Activated T-cell treated with anti-CD3 and anti-CD28 coated beads, Interleukin-2, amount 50 U/mL, for 24 hours (primary cell): ENCODE results near the gene PM20D2.

Experiments
- DNase-seq: peaks from one replicate; pipeline ENCODE4 v3.0.0-alpha.2; 2020
- H3K27ac Mint-ChIP-seq: 2 replicates; pipeline ENCODE4 v1.8.0; 2020; ENCODE audit warnings: mild to moderate bottlenecking, mixed read lengths
- H3K27me3 Mint-ChIP-seq: 2 replicates; pipeline ENCODE4 v1.8.0; 2020; ENCODE audit warnings: mixed read lengths
- H3K36me3 Mint-ChIP-seq: 2 replicates; pipeline ENCODE4 v1.8.0; 2020; ENCODE audit warnings: low read depth, mixed read lengths
- H3K4me1 Mint-ChIP-seq: 2 replicates; pipeline ENCODE4 v1.8.0; 2020; ENCODE audit warnings: low read depth, mixed read lengths
- H3K4me3 Mint-ChIP-seq: 2 replicates; pipeline ENCODE4 v1.8.0; 2020; ENCODE audit warnings: mild to moderate bottlenecking, moderate library complexity, mixed read lengths
- H3K9me3 Mint-ChIP-seq: 2 replicates; pipeline ENCODE4 v1.8.0; 2020; ENCODE audit warnings: mixed read lengths

Gene PM20D2

DNA sequence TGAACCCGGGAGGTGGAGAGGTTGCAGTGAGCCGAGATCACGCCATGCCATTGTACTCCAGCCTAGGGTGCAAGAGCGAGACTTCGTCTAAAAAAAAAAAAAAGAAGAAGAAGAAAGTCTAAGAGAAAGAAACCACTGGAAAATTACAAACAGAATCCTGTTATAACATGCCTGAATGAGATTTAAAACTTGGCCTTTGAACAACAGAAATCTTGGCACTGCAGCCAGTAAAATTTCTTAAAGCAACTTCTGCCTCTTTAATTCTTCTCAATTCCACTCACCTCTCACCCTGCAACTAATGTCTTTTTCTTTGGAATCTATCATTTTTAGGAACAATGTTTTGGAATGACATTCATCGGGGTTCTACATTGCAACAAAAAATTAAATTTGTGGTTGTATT, 26.3 kb downstream of the PM20D2 start:
- Mint-ChIP-seq H3K4me1 (no peaks in the 10 kb centered on the region), H3K4me3 (no peak overlapping the region), H3K27ac (no peak overlapping the region), H3K9me3 (no peaks in the 10 kb centered on the region), H3K27me3 (no peaks in the 10 kb centered on the region), H3K36me3 (no peaks in the 10 kb centered on the region)
- DNase-seq: no peak

DNA sequence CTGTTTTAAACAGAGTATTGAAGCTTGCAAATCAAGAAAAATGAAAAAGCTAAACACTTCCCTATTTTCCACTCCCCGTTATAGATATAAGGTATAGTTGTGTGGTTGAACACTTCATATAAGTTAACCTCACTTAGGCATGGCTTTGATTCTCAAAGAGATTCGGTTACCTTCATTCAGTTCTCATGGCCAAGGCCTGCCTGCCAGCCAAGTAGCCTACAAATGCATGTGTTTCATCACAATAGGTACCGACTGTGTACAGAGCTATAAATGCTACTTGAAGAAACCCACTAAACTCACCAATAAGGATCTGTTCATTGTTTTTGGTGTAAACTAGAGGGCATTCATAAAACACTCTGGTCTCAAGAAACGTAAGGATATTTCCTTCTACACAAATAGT, 27.8 kb downstream of the PM20D2 start:
- DNase-seq: no peak
- Mint-ChIP-seq H3K4me1 (no peaks in the 10 kb centered on the region), H3K9me3 (no peaks in the 10 kb centered on the region), H3K27me3 (no peaks in the 10 kb centered on the region), H3K36me3 (no peaks in the 10 kb centered on the region), H3K27ac (no peak overlapping the region), H3K4me3 (no peak overlapping the region)

DNA sequence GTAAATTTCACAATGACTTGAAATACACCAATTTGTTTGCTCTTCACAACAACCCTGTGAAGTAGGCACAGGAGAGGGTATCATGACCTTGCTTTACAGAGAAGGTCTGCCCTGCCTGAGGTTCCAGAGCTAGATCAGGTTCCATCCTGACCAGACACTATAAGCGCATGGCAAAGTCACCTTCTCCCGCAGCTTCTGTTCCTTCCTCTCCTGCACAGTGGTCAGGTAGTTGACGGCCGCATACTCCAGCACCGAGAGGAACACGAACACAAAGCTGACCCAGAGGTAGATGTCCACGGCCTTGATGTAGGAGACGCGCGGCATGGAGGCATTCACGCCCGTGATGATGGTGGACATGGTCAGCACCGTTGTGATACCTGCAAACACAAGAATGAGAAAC, 34.3 kb downstream of the PM20D2 start:
- no peak overlapping the region for H3K27ac Mint-ChIP-seq
- DNase-seq: no peak
- H3K36me3 Mint-ChIP-seq: no peaks in the 10 kb centered on the region
- H3K9me3 Mint-ChIP-seq: no peaks in the 10 kb centered on the region
- no peak overlapping the region for H3K4me3 Mint-ChIP-seq
- H3K4me1 Mint-ChIP-seq: no peaks in the 10 kb centered on the region
- H3K27me3 Mint-ChIP-seq: peaks cover 7% of the 10 kb centered on the region

DNA sequence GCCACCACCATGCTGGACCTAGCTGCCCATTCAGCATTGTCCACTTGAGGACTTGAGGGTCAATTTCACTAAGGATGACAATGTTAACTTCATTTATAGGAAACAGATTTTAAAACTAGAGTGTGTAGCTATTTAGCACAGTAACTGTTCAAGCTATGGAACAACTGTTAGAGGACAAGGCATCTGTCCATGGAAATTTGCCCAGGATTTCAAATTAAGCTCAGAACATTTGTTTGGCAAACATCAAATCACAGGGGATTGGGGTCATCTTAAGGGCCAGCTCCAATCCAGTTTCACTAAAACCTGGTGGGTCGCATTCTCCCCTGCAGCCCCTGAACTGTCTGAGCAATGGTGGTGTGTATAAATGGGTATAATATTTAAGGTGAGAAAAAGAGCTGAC, 35.1 kb downstream of the PM20D2 start:
- Mint-ChIP-seq H3K27me3 (peaks cover 7% of the 10 kb centered on the region), H3K4me1 (no peaks in the 10 kb centered on the region), H3K9me3 (no peaks in the 10 kb centered on the region), H3K27ac (no peak overlapping the region), H3K36me3 (no peaks in the 10 kb centered on the region), H3K4me3 (no peak overlapping the region)
- DNase-seq: no peak

DNA sequence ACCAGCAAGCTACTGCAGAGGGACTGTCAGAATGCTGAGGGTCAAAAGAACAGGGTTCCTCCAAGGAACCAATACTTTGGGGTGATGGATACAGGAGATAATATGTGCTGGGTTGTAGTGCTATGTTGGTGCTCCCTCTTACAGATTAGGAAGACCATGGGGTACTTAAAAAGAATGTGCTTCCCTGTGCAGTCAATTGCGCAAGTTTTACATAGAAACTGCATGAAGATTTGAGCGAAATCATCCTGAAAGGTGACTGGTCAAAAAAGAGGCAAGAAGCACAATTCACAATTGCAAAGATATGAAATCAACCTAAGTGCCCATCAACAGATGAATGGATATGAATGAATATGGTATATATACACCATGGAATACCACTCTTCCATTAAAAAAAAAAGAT, 37.4 kb downstream of the PM20D2 start:
- H3K27me3 Mint-ChIP-seq: peaks cover 9% of the 10 kb centered on the region
- no peaks in the 10 kb centered on the region for H3K4me1 Mint-ChIP-seq
- H3K36me3 Mint-ChIP-seq: no peaks in the 10 kb centered on the region
- H3K4me3 Mint-ChIP-seq: no peak overlapping the region
- no peak for DNase-seq
- H3K9me3 Mint-ChIP-seq: no peaks in the 10 kb centered on the region
- no peak overlapping the region for H3K27ac Mint-ChIP-seq

DNA sequence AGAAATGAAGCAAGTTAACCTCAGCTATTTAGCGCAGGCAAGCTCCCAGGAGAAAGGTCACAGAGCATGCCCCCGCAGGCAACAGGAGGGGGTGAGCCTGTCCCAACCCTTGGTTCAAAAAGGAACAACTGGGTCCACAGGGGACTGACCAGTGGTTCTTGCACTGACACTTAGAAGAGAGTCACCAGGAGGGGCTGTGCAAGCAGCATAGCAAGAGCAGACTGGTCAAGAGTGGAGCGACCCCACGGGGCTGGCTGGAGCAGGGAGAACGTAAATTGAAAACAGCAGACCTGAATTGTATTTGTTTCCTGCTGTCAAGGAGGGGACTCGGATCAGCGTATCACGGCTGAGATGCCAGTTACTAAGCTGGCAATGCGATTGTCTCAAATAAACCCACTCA, 38.5 kb downstream of the PM20D2 start:
- no peak for DNase-seq
- Mint-ChIP-seq H3K4me1 (no peaks in the 10 kb centered on the region), H3K27ac (no peak overlapping the region), H3K4me3 (no peak overlapping the region), H3K9me3 (no peaks in the 10 kb centered on the region), H3K27me3 (peaks cover 10% of the 10 kb centered on the region), H3K36me3 (no peaks in the 10 kb centered on the region)

DNA sequence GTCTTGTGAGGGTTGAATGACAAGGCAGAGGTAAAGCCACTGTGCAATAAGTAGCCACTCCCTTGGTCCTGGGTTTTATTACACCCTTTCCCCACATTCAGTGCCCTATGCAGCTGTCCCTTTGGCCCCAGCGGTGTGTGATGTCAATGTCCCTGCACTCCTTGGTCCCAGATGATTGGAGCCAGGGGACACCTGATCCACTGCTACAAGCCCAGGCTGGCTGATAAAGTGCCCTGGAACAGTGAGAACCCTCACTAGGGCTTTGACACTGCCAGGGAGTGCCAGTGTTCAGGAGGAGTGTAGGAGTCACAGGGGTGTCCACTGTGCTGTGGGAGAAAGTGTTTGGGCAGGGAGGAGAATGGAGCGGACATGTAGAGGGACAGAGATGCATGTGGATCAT, 40.9 kb downstream of the PM20D2 start:
- peaks cover 12% of the 10 kb centered on the region for H3K27me3 Mint-ChIP-seq
- no peak for DNase-seq
- no peaks in the 10 kb centered on the region for H3K9me3 Mint-ChIP-seq
- no peak overlapping the region for H3K27ac Mint-ChIP-seq
- H3K4me1 Mint-ChIP-seq: no peaks in the 10 kb centered on the region
- H3K36me3 Mint-ChIP-seq: no peaks in the 10 kb centered on the region
- no peak overlapping the region for H3K4me3 Mint-ChIP-seq

DNA sequence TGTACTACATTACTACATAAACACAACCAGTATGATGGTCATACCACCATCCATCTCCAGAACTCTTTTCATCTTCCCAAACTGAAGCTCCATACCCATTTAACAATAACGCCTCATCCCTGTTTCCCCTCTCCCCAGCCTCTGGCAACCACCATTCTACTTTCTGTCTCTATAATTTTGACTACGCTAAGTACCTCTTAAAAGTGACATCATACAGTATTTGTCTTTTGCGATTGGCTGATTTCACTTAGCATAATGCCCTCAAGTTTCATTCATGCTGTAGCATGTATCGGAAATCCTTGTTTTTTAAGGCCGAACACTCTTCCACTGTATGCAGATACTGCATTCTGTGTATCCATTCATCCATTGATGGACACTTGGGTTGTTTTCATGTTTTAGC, 41.6 kb downstream of the PM20D2 start:
- DNase-seq: no peak
- no peaks in the 10 kb centered on the region for H3K9me3 Mint-ChIP-seq
- H3K27ac Mint-ChIP-seq: no peak overlapping the region
- no peaks in the 10 kb centered on the region for H3K4me1 Mint-ChIP-seq
- no peaks in the 10 kb centered on the region for H3K36me3 Mint-ChIP-seq
- peaks cover 12% of the 10 kb centered on the region for H3K27me3 Mint-ChIP-seq
- H3K4me3 Mint-ChIP-seq: no peak overlapping the region

DNA sequence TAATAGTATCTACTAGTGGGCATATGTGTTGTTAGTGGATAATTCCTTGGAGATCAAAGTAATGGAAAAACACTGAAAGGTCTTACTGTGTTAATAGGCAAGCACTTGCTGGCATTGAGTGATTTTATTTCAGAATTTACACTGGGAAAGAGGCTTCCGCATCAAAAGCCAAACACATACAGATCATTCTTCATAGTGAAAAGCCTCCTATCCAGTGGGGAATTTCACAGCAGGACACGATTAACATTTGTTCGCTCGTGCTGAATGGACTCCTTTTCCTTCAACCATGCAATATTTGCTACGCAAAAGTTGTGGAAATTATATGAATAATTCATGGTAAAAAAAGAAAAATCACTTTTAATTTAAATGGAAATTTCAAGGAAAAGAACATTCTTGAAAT, 44.9 kb downstream of the PM20D2 start:
- Mint-ChIP-seq H3K27me3 (peaks cover 11% of the 10 kb centered on the region), H3K4me1 (no peaks in the 10 kb centered on the region), H3K36me3 (no peaks in the 10 kb centered on the region), H3K9me3 (peaks cover 15% of the 10 kb centered on the region), H3K27ac (no peak overlapping the region), H3K4me3 (no peak overlapping the region)
- DNase-seq: no peak

DNA sequence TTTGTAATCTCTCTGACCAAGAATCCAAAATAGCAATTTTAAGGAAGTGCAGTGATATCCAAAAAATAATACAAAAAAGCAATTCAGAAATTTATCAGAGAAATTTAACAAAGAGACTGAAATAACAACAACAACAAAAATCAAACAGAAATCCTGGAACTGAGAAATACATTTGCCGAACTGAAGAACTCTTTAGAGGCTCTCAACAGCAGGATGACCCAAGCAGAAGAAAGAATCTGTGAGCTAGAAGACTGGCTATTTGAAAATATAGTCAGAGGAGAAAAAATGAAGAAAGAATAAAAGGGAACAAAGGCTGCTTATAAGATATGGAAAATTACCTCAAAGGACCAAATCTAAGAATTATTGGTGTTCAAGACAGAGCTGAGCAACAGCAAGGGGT, 48.7 kb downstream of the PM20D2 start:
- H3K9me3 Mint-ChIP-seq: peaks cover 15% of the 10 kb centered on the region
- DNase-seq: no peak
- H3K27ac Mint-ChIP-seq: no peak overlapping the region
- peaks cover 8% of the 10 kb centered on the region for H3K27me3 Mint-ChIP-seq
- H3K4me1 Mint-ChIP-seq: no peaks in the 10 kb centered on the region
- no peaks in the 10 kb centered on the region for H3K36me3 Mint-ChIP-seq
- H3K4me3 Mint-ChIP-seq: no peak overlapping the region

DNA sequence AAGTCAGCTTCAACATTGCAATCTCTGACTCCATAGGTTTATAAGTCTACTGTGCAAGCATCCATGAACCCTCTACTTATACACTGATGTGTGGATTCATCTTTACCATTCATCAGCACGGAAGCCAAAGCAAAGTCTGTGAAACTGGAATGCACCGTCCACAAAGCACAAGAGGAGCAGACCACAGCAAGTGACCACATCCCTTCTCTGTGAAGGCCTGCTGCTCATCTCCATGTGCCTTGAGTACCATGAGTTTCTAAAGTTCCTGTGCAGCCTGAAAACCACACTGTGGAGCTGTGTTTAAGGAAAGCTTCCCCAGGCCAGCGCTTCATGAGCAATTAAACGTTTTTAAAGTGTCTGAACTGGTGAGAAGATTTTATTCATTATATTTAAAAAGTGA, 51.3 kb downstream of the PM20D2 start:
- no peak overlapping the region for H3K4me3 Mint-ChIP-seq
- peaks cover 6% of the 10 kb centered on the region for H3K27me3 Mint-ChIP-seq
- no peak overlapping the region for H3K27ac Mint-ChIP-seq
- peaks cover 15% of the 10 kb centered on the region for H3K9me3 Mint-ChIP-seq
- no peak for DNase-seq
- H3K4me1 Mint-ChIP-seq: no peaks in the 10 kb centered on the region
- no peaks in the 10 kb centered on the region for H3K36me3 Mint-ChIP-seq

DNA sequence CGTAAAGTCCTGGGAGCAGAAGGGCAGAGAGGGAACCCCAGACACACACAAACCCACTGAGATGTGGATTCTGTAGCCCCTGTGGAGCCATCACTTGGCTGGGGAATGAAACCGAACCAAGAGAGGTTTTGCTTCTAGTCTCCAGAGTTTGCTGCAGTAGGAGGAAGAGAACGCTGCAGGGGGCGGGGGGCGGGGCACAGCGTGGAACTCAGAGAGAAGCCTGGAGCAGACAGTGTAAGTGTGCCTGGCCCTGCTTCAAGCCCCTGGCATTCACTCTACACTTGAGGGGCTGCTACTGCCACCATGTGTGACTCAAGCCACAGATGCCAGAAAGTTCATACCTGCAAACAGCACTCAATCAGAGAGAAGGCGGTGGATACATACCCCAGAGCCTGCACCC, 52.4 kb downstream of the PM20D2 start:
- no peak for DNase-seq
- Mint-ChIP-seq H3K36me3 (no peaks in the 10 kb centered on the region), H3K4me3 (no peak overlapping the region), H3K27me3 (peaks cover 3% of the 10 kb centered on the region), H3K9me3 (peaks cover 15% of the 10 kb centered on the region), H3K4me1 (no peaks in the 10 kb centered on the region), H3K27ac (no peak overlapping the region)

DNA sequence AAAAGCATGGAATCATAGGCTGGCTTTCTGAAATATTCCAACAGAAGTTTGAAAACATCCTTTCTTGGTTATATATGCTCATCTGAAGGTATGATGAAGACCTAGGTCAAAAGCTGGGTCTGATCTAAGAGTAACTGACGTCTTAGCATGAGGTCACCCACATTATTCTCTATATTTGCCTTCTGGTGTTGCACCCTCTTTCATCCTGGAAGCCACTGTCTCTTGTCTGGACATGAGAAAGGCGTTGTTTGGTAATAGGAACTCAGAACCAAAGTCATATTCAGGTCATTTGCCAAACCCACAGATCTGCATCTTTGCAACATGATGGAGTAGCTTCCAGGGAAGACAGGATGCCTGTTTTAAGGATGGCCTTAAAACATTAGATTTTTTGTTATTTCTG, 53.7 kb downstream of the PM20D2 start:
- H3K27me3 Mint-ChIP-seq: peaks cover 3% of the 10 kb centered on the region
- H3K4me3 Mint-ChIP-seq: no peak overlapping the region
- no peaks in the 10 kb centered on the region for H3K36me3 Mint-ChIP-seq
- no peak overlapping the region for H3K27ac Mint-ChIP-seq
- H3K9me3 Mint-ChIP-seq: peaks cover 4% of the 10 kb centered on the region
- DNase-seq: no peak
- H3K4me1 Mint-ChIP-seq: no peaks in the 10 kb centered on the region

DNA sequence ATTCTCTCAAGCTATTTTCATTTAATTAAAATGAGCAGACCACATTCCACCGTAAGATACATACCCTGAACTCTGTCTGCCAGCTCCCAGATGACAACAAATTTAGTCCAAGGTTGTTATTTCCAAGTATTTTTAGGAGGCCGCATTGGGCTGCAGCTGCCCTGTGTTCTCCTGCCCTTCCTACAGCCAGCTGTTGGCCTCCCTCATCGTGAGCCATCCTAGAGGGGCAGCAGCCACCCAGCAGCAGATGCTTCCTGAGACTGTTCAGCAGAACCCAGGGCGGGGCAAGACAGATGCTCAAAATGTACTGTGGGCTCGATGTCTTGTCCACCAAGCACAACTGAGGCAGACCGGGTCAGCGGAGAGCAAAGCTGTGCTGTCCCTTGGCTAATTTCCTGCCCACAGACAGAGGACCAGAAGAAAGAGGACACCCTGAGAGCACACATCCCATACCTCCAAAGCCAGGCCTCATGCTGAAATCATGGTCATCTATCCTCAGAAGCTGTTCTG, 54.9 kb downstream of the PM20D2 start:
- Mint-ChIP-seq H3K36me3 (no peaks in the 10 kb centered on the region), H3K27ac (no peak overlapping the region), H3K9me3 (no peaks in the 10 kb centered on the region), H3K27me3 (peaks cover 3% of the 10 kb centered on the region), H3K4me3 (no peak overlapping the region), H3K4me1 (no peaks in the 10 kb centered on the region)
- DNase-seq: no peak

DNA sequence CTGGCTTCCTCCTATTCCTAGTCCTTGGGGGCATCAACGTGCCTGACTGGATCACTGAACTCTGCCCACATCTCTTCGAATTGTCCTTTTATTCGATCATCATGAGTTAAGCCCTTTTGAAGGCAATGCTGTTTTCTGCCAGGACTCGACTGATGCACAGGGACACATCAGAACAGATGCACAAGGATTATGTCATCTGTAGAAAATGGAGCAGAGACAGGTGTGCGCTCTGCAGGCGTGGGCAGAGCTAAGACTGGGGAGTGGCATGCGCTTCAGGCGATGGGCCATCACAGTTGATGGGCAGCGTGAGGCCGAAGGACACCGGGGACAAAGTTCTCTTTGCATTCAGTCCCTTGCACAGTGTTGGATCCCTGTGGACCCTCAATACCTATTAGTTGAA, 58.2 kb downstream of the PM20D2 start:
- H3K9me3 Mint-ChIP-seq: no peaks in the 10 kb centered on the region
- no peak for DNase-seq
- H3K27me3 Mint-ChIP-seq: no peaks in the 10 kb centered on the region
- no peaks in the 10 kb centered on the region for H3K4me1 Mint-ChIP-seq
- H3K27ac Mint-ChIP-seq: no peak overlapping the region
- no peak overlapping the region for H3K4me3 Mint-ChIP-seq
- no peaks in the 10 kb centered on the region for H3K36me3 Mint-ChIP-seq

DNA sequence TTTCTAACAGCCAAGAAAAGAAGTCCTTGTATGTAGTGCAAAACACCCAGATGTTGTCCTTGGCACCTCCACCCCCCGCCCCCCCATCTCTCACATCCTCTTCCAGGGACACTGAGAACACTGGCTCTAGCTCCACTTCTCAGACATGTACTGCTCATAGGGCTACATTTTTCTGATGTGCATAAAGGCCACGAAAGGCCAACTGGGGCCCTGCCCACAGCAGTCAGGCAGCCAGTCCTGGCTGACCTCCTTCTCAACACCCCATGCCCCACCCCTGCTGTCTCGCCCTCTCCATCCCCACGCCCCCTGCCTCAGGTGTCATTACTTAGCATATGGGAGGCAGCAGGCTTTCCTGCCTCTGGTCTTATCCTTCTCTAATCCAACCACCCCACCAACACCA, 60.0 kb downstream of the PM20D2 start:
- no peaks in the 10 kb centered on the region for H3K27me3 Mint-ChIP-seq
- no peaks in the 10 kb centered on the region for H3K4me1 Mint-ChIP-seq
- no peaks in the 10 kb centered on the region for H3K9me3 Mint-ChIP-seq
- H3K27ac Mint-ChIP-seq: no peak overlapping the region
- H3K36me3 Mint-ChIP-seq: no peaks in the 10 kb centered on the region
- DNase-seq: no peak
- H3K4me3 Mint-ChIP-seq: no peak overlapping the region
